ENCODE data around the gene CACNA1G. TPM values are rescaled to one million over a fixed set of nuclear protein-coding genes. Genes with fewer than 3 reads are reported as not detected.

CACNA1G gene
- total and polyA plus RNA-seq, 2 donors (not counting 3 experiments of a cell fraction or from before 2014, with no cell fraction given) = not detected

DNA sequence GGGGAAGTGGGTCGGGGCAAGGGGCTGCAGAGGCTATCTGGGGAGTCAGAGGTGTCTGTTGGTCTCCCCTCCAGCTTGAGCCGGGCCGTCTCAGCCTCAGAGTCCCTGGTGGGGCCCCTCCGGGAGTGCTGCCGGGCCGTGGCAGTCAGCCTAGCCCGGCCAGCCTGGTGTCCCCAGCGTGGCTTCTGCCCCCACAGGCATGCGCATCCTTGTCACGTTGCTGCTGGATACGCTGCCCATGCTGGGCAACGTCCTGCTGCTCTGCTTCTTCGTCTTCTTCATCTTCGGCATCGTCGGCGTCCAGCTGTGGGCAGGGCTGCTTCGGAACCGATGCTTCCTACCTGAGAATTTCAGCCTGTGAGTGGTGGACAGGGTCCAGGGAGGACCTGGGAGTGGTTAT is 11.2 kb downstream of the CACNA1G start:
- BruUV-seq (replicated peaks) = no TSS peak
- H3K27ac ChIP-seq (ENCODE audit: insufficient read depth, low read depth, low read length) = no peak overlapping the region
- H3K4me2 ChIP-seq (ENCODE audit: insufficient read depth, low read length) = no peak overlapping the region
- ChIA-PET CTCF (no interaction called here), POLR2A (no interaction called here)
- H3K79me2 ChIP-seq (ENCODE audit: control insufficient read depth, insufficient read depth, low read length) = no peaks in the 10 kb centered on the region
- no peaks in the 10 kb centered on the region for H3K9me1 ChIP-seq (replicated peaks; ENCODE audit: control insufficient read depth, extremely low read depth, insufficient read depth, low read length)
- H3K9ac ChIP-seq (replicated peaks; ENCODE audit: extremely low read depth, insufficient read depth, low read length) = no peak overlapping the region
- H3K4me3 ChIP-seq (replicated peaks in 1 of 3; ENCODE audit: insufficient read depth in 1 of 3, low read depth in 1 of 3, low read length in 3 of 3) = no peak overlapping the region
- intact Hi-C loops (cut with micrococcal nuclease) = no loop called here
- no peak overlapping the region for H2AFZ ChIP-seq (ENCODE audit: low read depth, low read length)
- dilution Hi-C loops (cut with MboI; ENCODE audit: extremely low pct_ligation_motif_present, low sequenced_read_pairs) = no loop called here
- FAIRE-seq (no peak), DNase-seq (ENCODE audit: low read depth, low spot score) (no peak)
- no peaks in the 10 kb centered on the region for H4K20me1 ChIP-seq (replicated peaks; ENCODE audit: control insufficient read depth, extremely low read depth, insufficient read depth, low read length)
- no peaks in the 10 kb centered on the region for H3K4me1 ChIP-seq (ENCODE audit: control insufficient read depth, extremely low read depth, insufficient read depth, low read length)
- H3K27me3 ChIP-seq (ENCODE audit: control insufficient read depth in 2 of 2, insufficient read depth in 2 of 2, low read length in 2 of 2) = peaks cover 0 to 3% of the 10 kb centered on the region in 2 experiments
- no peaks in the 10 kb centered on the region for H3K36me3 ChIP-seq (ENCODE audit: control insufficient read depth in 2 of 2, extremely low read depth in 1 of 2, insufficient read depth in 2 of 2, low read length in 2 of 2)
- H3K9me3 ChIP-seq (replicated peaks; ENCODE audit: control insufficient read depth, insufficient read depth, low read length) = no peaks in the 10 kb centered on the region
- no peak for TF ChIP-seq GATA2 (IDR thresholded peaks at IDR 0.05; ENCODE audit: insufficient read depth, insufficient read length, low read depth, low read length)
- TF ChIP-seq EZH2 (IDR thresholded peaks at IDR 0.05; ENCODE audit: borderline replicate concordance, low read depth, low read length, severe bottlenecking) = no peak
- TF ChIP-seq, protein P1, sequence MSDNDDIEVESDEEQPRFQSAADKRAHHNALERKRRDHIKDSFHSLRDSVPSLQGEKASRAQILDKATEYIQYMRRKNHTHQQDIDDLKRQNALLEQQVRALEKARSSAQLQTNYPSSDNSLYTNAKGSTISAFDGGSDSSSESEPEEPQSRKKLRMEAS (IDR thresholded peaks at IDR 0.05; ENCODE audit: insufficient read depth, insufficient read length) = no peak
- TF ChIP-seq JUN (IDR thresholded peaks at IDR 0.05; ENCODE audit: borderline replicate concordance, insufficient read depth, insufficient read length, low read depth) = no peak
- no peak for TF ChIP-seq MYC (IDR thresholded peaks at IDR 0.05; ENCODE audit: low read depth, low read length)
- no peak for TF ChIP-seq FOS (IDR thresholded peaks at IDR 0.05; ENCODE audit: borderline replicate concordance, insufficient read depth, low read length)
- TF ChIP-seq POLR2A (IDR thresholded peaks at IDR 0.05; ENCODE audit: low read depth, low read length) = no peak
- TF ChIP-seq, protein P2, sequence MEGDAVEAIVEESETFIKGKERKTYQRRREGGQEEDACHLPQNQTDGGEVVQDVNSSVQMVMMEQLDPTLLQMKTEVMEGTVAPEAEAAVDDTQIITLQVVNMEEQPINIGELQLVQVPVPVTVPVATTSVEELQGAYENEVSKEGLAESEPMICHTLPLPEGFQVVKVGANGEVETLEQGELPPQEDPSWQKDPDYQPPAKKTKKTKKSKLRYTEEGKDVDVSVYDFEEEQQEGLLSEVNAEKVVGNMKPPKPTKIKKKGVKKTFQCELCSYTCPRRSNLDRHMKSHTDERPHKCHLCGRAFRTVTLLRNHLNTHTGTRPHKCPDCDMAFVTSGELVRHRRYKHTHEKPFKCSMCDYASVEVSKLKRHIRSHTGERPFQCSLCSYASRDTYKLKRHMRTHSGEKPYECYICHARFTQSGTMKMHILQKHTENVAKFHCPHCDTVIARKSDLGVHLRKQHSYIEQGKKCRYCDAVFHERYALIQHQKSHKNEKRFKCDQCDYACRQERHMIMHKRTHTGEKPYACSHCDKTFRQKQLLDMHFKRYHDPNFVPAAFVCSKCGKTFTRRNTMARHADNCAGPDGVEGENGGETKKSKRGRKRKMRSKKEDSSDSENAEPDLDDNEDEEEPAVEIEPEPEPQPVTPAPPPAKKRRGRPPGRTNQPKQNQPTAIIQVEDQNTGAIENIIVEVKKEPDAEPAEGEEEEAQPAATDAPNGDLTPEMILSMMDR (IDR thresholded peaks at IDR 0.05; ENCODE audit: extremely low read depth in 1 of 2, insufficient read depth in 1 of 2, low read depth in 1 of 2, low read length in 2 of 2) = no peak
- TF ChIP-seq POLR2AphosphoS5 (IDR thresholded peaks at IDR 0.05; ENCODE audit: insufficient read depth, low read depth, low read length) = no peak

Measured in endothelial cell of umbilical vein (primary cell).